Liver (tissue), 9 donors: ENCODE data around the gene KAZALD1. TPM values are rescaled to one million over a fixed set of nuclear protein-coding genes. Genes with fewer than 3 reads are reported as not detected.
A peak's percentile ranks its signal among the peaks of the same experiment; 100 is the strongest.

ENCODE experiments used
- DNase-seq: peaks from one replicate; pipeline ENCODE4 v3.0.0-alpha.2; 2017; ENCODE audit warnings: low spot score
- H3K27ac ChIP-seq, 2 donors: one replicate each; pipeline ENCODE4 v1.7.0; 2013; ENCODE audit warnings: inconsistent platforms in 2 of 2, low read length in 2 of 2, control low read depth in 1 of 2, low read depth in 1 of 2, mild to moderate bottlenecking in 1 of 2
- H3K27me3 ChIP-seq, 4 donors: one replicate each; pipeline versions ENCODE4 v1.6.1 to v1.7.0; 2013; ENCODE audit warnings: low read length in 3 of 4, inconsistent platforms in 1 of 4, mild to moderate bottlenecking in 1 of 4, moderate library complexity in 1 of 4; ENCODE audit not compliant: control insufficient read depth in 4 of 4, insufficient read depth in 4 of 4
- H3K36me3 ChIP-seq, 4 donors: one replicate each; pipeline versions ENCODE4 v1.6.1 to v1.7.0; 2013; ENCODE audit warnings: low read length in 3 of 4, mild to moderate bottlenecking in 3 of 4, low read depth in 1 of 4, moderate library complexity in 1 of 4; ENCODE audit not compliant: control insufficient read depth in 4 of 4, insufficient read depth in 3 of 4
- H3K4me1 ChIP-seq, 4 donors: one replicate each; pipeline versions ENCODE4 v1.6.1 to v1.7.0; 2013; ENCODE audit warnings: low read length in 3 of 4, mild to moderate bottlenecking in 3 of 4, moderate library complexity in 1 of 4; ENCODE audit not compliant: control insufficient read depth in 4 of 4, insufficient read depth in 4 of 4
- H3K4me3 ChIP-seq, 3 donors: one replicate each; pipeline versions ENCODE4 v1.6.1 to v1.7.0; 2013; ENCODE audit warnings: low read length in 3 of 3, control low read depth in 1 of 3, low read depth in 1 of 3, mild to moderate bottlenecking in 1 of 3
- H3K9ac ChIP-seq, 2 donors: one replicate each; pipeline ENCODE4 v1.7.0; 2013; ENCODE audit warnings: low read length in 2 of 2, mild to moderate bottlenecking in 2 of 2, moderate library complexity in 2 of 2, control low read depth in 1 of 2, low read depth in 1 of 2
- H3K9me3 ChIP-seq, 4 donors: one replicate each; pipeline versions ENCODE4 v1.6.1 to v1.7.0; 2013; ENCODE audit warnings: low read length in 3 of 4; ENCODE audit not compliant: control insufficient read depth in 4 of 4
- ATF3 ChIP-seq: IDR thresholded peaks from 2 replicates; pipeline ENCODE4 v1.6.1; 2016; ENCODE audit warnings: antibody characterized with exemption
- CTCF ChIP-seq: fragments of 150-350 bp; IDR thresholded peaks from 2 replicates; pipeline ENCODE4 v1.5.1; 2017; ENCODE audit warnings: improper control_type of control experiment, low read depth, low read length; ENCODE audit not compliant: missing input control
- EGR1 ChIP-seq, 2 donors: IDR thresholded peaks; 2 replicates each; pipeline ENCODE4 v1.6.1; 2016 to 2018; ENCODE audit warnings: antibody characterized with exemption in 2 of 2, low read depth in 2 of 2
- FOXA1 ChIP-seq: IDR thresholded peaks from 2 replicates; pipeline ENCODE4 v1.6.1; 2016; ENCODE audit warnings: antibody characterized with exemption
- GABPA ChIP-seq, 2 donors: IDR thresholded peaks in 1 of 2; conservative IDR thresholded peaks in 1 of 2; 2 replicates each; pipeline ENCODE4 v1.6.1; 2016; ENCODE audit warnings: antibody characterized with exemption in 2 of 2, mild to moderate bottlenecking in 1 of 2, moderate library complexity in 1 of 2
- HNF4A ChIP-seq, 2 donors: conservative IDR thresholded peaks; 2 replicates each; pipeline ENCODE4 v1.6.1; 2016; ENCODE audit warnings: antibody characterized with exemption in 2 of 2, mild to moderate bottlenecking in 2 of 2
- HNF4G ChIP-seq: IDR thresholded peaks from 2 replicates; pipeline ENCODE4 v1.6.1; 2016; ENCODE audit warnings: antibody characterized with exemption
- JUND ChIP-seq, 2 donors: IDR thresholded peaks; 2 replicates each; pipeline ENCODE4 v1.6.1; 2016; ENCODE audit warnings: antibody characterized with exemption in 2 of 2
- MAX ChIP-seq: IDR thresholded peaks from 2 replicates; pipeline ENCODE4 v1.6.1; 2016; ENCODE audit warnings: antibody characterized with exemption
- NR2F2 ChIP-seq: IDR thresholded peaks from 2 replicates; pipeline ENCODE4 v1.6.1; 2016; ENCODE audit warnings: antibody characterized with exemption
- RAD21 ChIP-seq, 2 donors: IDR thresholded peaks; 2 replicates each; pipeline ENCODE4 v1.6.1; 2016; ENCODE audit warnings: antibody characterized with exemption in 2 of 2, mild to moderate bottlenecking in 2 of 2
- REST ChIP-seq: IDR thresholded peaks from 2 replicates; pipeline ENCODE4 v1.6.1; 2016; ENCODE audit warnings: antibody characterized with exemption, mild to moderate bottlenecking
- SP1 ChIP-seq: IDR thresholded peaks from 2 replicates; pipeline ENCODE4 v1.6.1; 2018; ENCODE audit warnings: antibody characterized with exemption, mild to moderate bottlenecking
- TAF1 ChIP-seq: conservative IDR thresholded peaks from 2 replicates; pipeline ENCODE4 v1.6.1; 2016; ENCODE audit warnings: antibody characterized with exemption, mild to moderate bottlenecking
- WGBS: extraction: QIAGEN DNeasy Blood & Tissue Kit; methylation state at CpG from one replicate; pipeline ENCODE4 v1.1.7; 2013; 5-methylcytosine and 5-hydroxymethylcytosine counted together
- polyA plus RNA-seq, 2 donors: library from polyadenylated mRNA; stranded (reverse) in 1 of 2; unstranded in 1 of 2; fragments of 200-250 nt in 1 of 2; fragments of >200 nt in 1 of 2; fragmentation: Nextera tagmentation in 1 of 2; extraction: Ambion mirVana in 1 of 2; gene quantifications; one replicate each; pipeline versions ENCODE4 v1.2.1 to v1.2.3, GENCODE V29; 2013 to 2015
- total RNA-seq, 2 donors: library from RNA; depleted of rRNA; stranded (reverse); fragments of >200 nt; gene quantifications; one replicate each; pipeline ENCODE4 v1.2.3, GENCODE V29; 2014
- donor health status: healthy.
- donor health status: healthy.
- donor health status: healthy.
- donor health status: healthy.
- donor health status: healthy.

Gene KAZALD1
- total and polyA plus RNA-seq, 4 donors, result 0.21 to 1.2 (median 0.71) TPM

GRCh38 chr10:101018118-101018599 lies 43.6 kb upstream of the KAZALD1 start:
- no peak overlapping the region for H3K27ac ChIP-seq
- H3K4me3 ChIP-seq, result no peak overlapping the region
- DNase-seq, result no peak
- no peaks in the 10 kb centered on the region for H3K36me3 ChIP-seq
- WGBS, result 67% methylated on average over 20 of the region's 20 CpGs
- no peak overlapping the region for H3K9ac ChIP-seq
- no peak for TF ChIP-seq EGR1 (IDR thresholded peaks at IDR 0.05; ENCODE audit: low read depth in 2 of 2)
- no peak for TF ChIP-seq TAF1
- no peak for TF ChIP-seq GABPA (IDR thresholded peaks at IDR 0.05 in 1 of 2, conservative IDR thresholded peaks at IDR 0.05 in 1 of 2)
- TF ChIP-seq HNF4A (conservative IDR thresholded peaks at IDR 0.05), result no peak
- H3K4me1 ChIP-seq, result peaks cover under 1 to 6% (median 2%) of the 10 kb centered on the region in 4 donors
- H3K27me3 ChIP-seq, result peaks cover 0 to 2% (median under 1%) of the 10 kb centered on the region in 4 donors
- H3K9me3 ChIP-seq, result no peaks in the 10 kb centered on the region

- Histone ChIP-seq H3K9ac (no peak overlapping the region), H3K4me3 (no peak overlapping the region), H3K4me1 (peaks cover 0 to 4% (median under 1%) of the 10 kb centered on the region in 4 donors), H3K27me3 (peaks cover 0 to 2% (median under 1%) of the 10 kb centered on the region in 4 donors), H3K36me3 (no peaks in the 10 kb centered on the region), H3K27ac (no peak overlapping the region), H3K9me3 (no peaks in the 10 kb centered on the region)
- peak; percentile 57 to 73 for TF ChIP-seq RAD21 (IDR thresholded peaks at IDR 0.05)
- TF ChIP-seq ATF3, result no peak
- no peak for TF ChIP-seq FOXA1
- TF ChIP-seq JUND (IDR thresholded peaks at IDR 0.05), result no peak
- peak; percentile 41 for TF ChIP-seq CTCF
- DNase-seq, result peak; percentile 80
- WGBS, result 26% methylated on average over 45 of the region's 45 CpGs
Measured at GRCh38 chr10:101018600-101019439, 43.0 kb upstream of the KAZALD1 start.

- no peaks in the 10 kb centered on the region for H3K9me3 ChIP-seq
- no peak overlapping the region for H3K27ac ChIP-seq
- 47% methylated on average over 2 of the region's 2 CpGs for WGBS
- H3K27me3 ChIP-seq, result peaks cover 0 to 2% (median under 1%) of the 10 kb centered on the region in 4 donors
- no peak overlapping the region for H3K9ac ChIP-seq
- peaks cover 0 to 4% (median under 1%) of the 10 kb centered on the region in 4 donors for H3K4me1 ChIP-seq
- no peak overlapping the region for H3K4me3 ChIP-seq
- no peaks in the 10 kb centered on the region for H3K36me3 ChIP-seq
- TF ChIP-seq JUND (IDR thresholded peaks at IDR 0.05), result no peak
- no peak for TF ChIP-seq MAX
- no peak for TF ChIP-seq NR2F2
- no peak for TF ChIP-seq SP1
- no peak for TF ChIP-seq HNF4G
- TF ChIP-seq FOXA1, result no peak
- no peak for TF ChIP-seq EGR1 (IDR thresholded peaks at IDR 0.05; ENCODE audit: low read depth in 2 of 2)
- TF ChIP-seq CTCF, result no peak
- TF ChIP-seq GABPA (IDR thresholded peaks at IDR 0.05 in 1 of 2, conservative IDR thresholded peaks at IDR 0.05 in 1 of 2), result no peak
- TF ChIP-seq RAD21 (IDR thresholded peaks at IDR 0.05), result no peak
- no peak for TF ChIP-seq REST
- TF ChIP-seq TAF1, result no peak
- no peak for DNase-seq
Measured at GRCh38 chr10:101019440-101019703, 42.4 kb upstream of the KAZALD1 start.
